ENCODE data around the gene METTL24.
"Not testable (repeated sequence)": the region's sequence is repeated elsewhere in the genome, so short reads cannot be mapped to it uniquely, and the experiment has no call there.

DNA sequence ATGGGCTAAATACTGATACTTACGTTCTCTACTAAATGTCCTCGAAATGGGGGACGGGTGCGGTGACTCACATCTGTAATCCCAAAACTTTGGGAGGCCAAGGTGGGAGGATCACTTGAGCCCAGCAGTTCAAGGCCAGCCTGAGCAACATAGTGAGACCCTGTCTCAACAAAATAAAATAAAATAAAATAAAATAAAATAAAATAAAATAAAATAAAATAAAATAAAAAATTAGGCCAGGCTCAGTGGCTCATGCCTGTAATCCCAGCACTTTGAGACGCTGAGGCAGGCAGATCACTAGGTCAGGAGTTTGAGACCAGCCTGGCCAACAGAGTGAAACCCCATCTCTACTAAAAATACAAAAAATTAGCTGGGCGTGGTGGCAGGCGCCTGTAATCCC is 7.6 kb downstream of the METTL24 start:
- TF ChIP-seq EZH2 (IDR thresholded peaks at IDR 0.05; ENCODE audit: borderline replicate concordance, low read length); CTCF (IDR thresholded peaks at IDR 0.05; ENCODE audit: low read length): not testable (repeated sequence)
